A549 treated with RU486 at 1 μM for 4 hours (cell line): Measurements from ENCODE around the gene KLK15. TPM values are rescaled to one million over a fixed set of nuclear protein-coding genes. Genes with fewer than 3 reads are reported as not detected.

ENCODE experiments used
- total RNA-seq: library from RNA; stranded (reverse); fragments of 200-300 nt; extraction: Qiagen RNA extraction; gene quantifications from 5 replicates; pipeline ENCODE4 v1.2.3, GENCODE V29; 2022; ENCODE audit warnings: low read depth

KLK15 gene
- not detected in 5 replicates for total RNA-seq

GRCh38 chr19:50833117-50833801 lies at the start of gene KLK15:
Gene KLK15, minus strand, starts transcription at chr19:50833574. Its CDS starts 2,082 bp downstream, at chr19:50831492.

GRCh38 chr19:50873056-50873455 lies 39.7 kb upstream of the KLK15 start, which contains the start of gene KLK2:
Gene KLK2, plus strand, starts transcription at chr19:50873439. Its CDS starts 35 bp downstream, at chr19:50873474.

GRCh38 chr19:50854636-50855410 lies 21.4 kb upstream of the KLK15 start, which contains the start of gene KLK3:
Gene KLK3, plus strand, starts transcription at chr19:50854915. Its CDS starts 41 bp downstream, at chr19:50854956.

GRCh38 chr19:50823389-50824042 lies 9.9 kb downstream of the KLK15 start, which contains the start of gene KLK1:
Gene KLK1, minus strand, starts transcription at chr19:50823787. Its CDS starts 39 bp downstream, at chr19:50823748.

GRCh38 chr19:50790396-50790795 lies 43.0 kb downstream of the KLK15 start, which contains the start of gene ACP4:
Gene ACP4, plus strand, starts transcription at chr19:50790415. Its CDS starts 0 bp downstream, at chr19:50790415.

Other genes starting within 250 kb of the KLK15 start
- gene SYT3, start 193.7 kb downstream of the KLK15 start, total RNA-seq, result 0.22 to 0.83 TPM (median 0.58 TPM) in 5 replicates
- gene C19orf81, start 184.1 kb downstream of the KLK15 start, total RNA-seq, result 7.1 to 13.3 TPM (median 9.7 TPM) in 5 replicates
- gene SHANK1, start 113.8 kb downstream of the KLK15 start, total RNA-seq, result 0.02 to 0.53 TPM (median 0.16 TPM) in 5 replicates
- 5.8 to 11.0 TPM (median 8.2 TPM) in 5 replicates for gene CLEC11A, start 110.2 kb downstream of the KLK15 start, total RNA-seq
- not detected in 5 replicates for gene GPR32, start 63.1 kb downstream of the KLK15 start, total RNA-seq
- gene ACP4, start 43.2 kb downstream of the KLK15 start, total RNA-seq, result not detected in 5 replicates
- 0.08 TPM in 1 of 5 replicates, not detected in the others for gene KLK1, start 9.8 kb downstream of the KLK15 start, total RNA-seq
- gene KLK3, start 21.3 kb upstream of the KLK15 start, total RNA-seq, result not detected in 5 replicates
- gene KLK2, start 39.9 kb upstream of the KLK15 start, total RNA-seq, result 0.06 to 0.62 TPM in 2 of 5 replicates, not detected in the others
- gene KLK4, start 77.8 kb upstream of the KLK15 start, total RNA-seq, result 0.43 TPM in 1 of 5 replicates, not detected in the others
- not detected in 5 replicates for gene KLK5, start 119.5 kb upstream of the KLK15 start, total RNA-seq
- 0.17 to 1.4 TPM (median 0.23 TPM) in 5 replicates for gene KLK6, start 136.0 kb upstream of the KLK15 start, total RNA-seq
- gene KLK7, start 150.3 kb upstream of the KLK15 start, total RNA-seq, result not detected in 5 replicates
- gene KLK8, start 168.0 kb upstream of the KLK15 start, total RNA-seq, result not detected in 5 replicates
- gene KLK10, start 186.1 kb upstream of the KLK15 start, total RNA-seq, result 0.19 to 0.73 TPM (median 0.29 TPM) in 5 replicates
- not detected in 5 replicates for gene KLK11, start 193.0 kb upstream of the KLK15 start, total RNA-seq
- not detected in 5 replicates for gene KLK12, start 201.4 kb upstream of the KLK15 start, total RNA-seq
- gene KLK13, start 231.5 kb upstream of the KLK15 start, total RNA-seq, result 0.15 to 0.29 TPM in 2 of 5 replicates, not detected in the others
- gene KLK14, start 249.3 kb upstream of the KLK15 start, total RNA-seq, result 0.16 to 0.92 TPM (median 0.39 TPM) in 5 replicates